Left renal cortex interstitium (tissue), 4 donors: Measurements from ENCODE around the gene RBM4B. TPM values are rescaled to one million over a fixed set of nuclear protein-coding genes. Genes with fewer than 3 reads are reported as not detected.
"Not testable (repeated sequence)": the region's sequence is repeated elsewhere in the genome, so short reads cannot be mapped to it uniquely, and the experiment has no call there.

Experiments
- DNase-seq, 4 donors: peaks; one replicate each; pipeline ENCODE4 v3.0.0-alpha.2; 2013; ENCODE audit warnings: low read depth in 4 of 4, low spot score in 2 of 4, missing footprints in 1 of 4
- polyA plus RNA-seq, 4 donors: library from polyadenylated mRNA; unstranded; fragments of 120-200 nt; gene quantifications; one replicate each; pipeline ENCODE4 v1.2.1, GENCODE V29; 2013; ENCODE audit not compliant: insufficient read length in 4 of 4

The RBM4B gene, protein sequence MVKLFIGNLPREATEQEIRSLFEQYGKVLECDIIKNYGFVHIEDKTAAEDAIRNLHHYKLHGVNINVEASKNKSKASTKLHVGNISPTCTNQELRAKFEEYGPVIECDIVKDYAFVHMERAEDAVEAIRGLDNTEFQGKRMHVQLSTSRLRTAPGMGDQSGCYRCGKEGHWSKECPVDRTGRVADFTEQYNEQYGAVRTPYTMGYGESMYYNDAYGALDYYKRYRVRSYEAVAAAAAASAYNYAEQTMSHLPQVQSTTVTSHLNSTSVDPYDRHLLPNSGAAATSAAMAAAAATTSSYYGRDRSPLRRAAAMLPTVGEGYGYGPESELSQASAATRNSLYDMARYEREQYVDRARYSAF
- 10 to 100 TPM; 59.9 to 84.2 (median 71.3) TPM for polyA plus RNA-seq

DNA sequence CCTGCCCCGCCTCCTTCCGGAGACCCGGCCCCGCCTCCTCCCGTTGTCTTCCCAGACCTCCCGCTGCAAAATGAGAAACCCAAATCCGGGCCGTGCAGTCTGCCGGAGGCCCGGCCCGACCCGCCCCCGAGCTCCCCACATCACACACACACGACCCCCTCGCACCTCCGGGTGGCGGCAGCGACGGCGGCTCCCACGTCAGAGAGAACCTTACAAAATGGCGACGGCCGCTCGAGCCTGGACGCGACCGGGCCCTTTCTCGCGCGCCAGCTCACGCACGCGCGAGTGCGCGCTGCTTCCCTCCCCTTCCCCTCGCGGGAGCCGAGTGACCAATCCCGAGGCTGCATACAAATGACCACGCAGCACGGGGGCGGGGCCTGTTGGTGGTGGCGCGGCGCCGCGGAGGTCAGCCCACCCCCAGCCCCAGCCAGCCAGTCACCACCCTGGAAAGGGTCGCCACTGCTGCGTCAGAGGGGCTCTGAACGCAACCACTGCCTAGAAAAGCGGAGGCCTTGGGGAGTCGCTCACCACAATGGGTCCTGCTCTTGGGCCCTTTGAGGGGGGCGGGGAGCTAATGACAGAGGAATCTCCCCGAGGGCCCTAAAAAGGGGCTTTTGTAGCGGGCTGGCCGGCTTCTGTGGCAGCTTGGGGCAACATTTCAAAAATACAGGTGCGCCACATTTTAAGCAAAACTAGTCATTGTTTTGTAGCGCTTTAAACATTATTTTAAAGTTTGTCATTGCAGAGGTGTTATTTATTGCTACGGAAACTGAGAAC lies at the start of gene RBM4B:
Gene RBM4B (minus strand): TSS at position 289 of the 777 bp plus-strand sequence. CDS start 808 bp downstream, outside the sequence.
- peak; percentile 88 to 92 (median 90) for DNase-seq

DNA sequence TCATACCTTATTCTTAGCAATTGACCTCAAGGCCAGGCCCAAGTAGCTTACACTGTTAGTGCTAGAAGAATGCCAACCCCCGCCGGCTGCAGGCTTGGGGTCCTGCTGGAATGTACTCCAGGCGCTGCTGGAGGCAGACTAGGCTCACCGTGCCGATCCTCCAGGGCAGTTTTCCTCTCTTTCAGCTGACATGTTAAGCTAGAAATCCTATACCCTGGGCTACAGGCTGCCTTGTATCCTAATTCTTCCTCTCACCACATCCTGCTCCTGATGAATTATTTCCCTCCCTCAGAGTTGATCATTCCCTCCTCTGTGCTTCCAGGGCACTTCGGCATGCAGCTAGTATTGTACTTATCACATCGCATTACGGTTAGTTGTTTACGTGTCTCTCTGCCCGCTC lies 48.0 kb upstream of the RBM4B start:
- DNase-seq, result no peak

DNA sequence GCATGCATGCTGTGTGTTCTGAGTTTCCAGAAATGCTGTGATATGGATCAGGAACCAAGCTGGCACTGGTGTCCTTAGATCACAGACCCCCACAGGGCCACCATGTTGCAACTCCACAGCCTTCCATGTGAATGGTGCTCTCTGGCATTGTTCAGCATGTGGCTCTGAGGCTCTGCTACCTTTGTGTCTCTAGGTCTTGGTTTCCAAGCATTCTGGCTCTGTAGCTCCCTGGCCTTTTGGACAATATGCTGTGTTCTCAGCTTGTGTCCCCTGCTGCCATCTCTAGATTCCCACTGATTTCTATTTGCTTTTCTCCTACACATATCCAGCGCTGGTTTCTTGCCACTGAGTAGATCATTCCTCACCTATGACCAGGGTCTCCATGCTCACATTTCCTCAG lies 47.4 kb upstream of the RBM4B start:
- DNase-seq, result no peak

DNA sequence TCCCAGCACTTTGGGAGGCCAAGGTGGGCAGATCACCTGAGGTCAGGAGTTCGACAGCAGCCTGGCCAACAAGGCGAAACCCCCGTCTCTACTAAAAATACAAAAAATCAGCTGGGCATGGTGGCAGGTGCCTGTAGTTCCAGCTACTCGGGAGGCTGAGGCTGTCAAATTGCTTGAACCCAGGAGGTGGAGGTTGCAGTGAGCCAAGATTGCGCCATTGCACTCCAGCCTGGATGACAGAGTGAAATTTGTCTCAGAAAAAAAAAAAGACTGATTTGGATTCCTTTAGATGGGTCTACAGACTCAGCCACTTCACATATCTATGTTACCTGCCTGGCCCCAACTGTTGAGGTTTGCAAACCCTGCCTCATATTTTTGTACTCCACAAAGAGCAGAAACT lies 46.5 kb upstream of the RBM4B start:
- not testable (repeated sequence) for DNase-seq

DNA sequence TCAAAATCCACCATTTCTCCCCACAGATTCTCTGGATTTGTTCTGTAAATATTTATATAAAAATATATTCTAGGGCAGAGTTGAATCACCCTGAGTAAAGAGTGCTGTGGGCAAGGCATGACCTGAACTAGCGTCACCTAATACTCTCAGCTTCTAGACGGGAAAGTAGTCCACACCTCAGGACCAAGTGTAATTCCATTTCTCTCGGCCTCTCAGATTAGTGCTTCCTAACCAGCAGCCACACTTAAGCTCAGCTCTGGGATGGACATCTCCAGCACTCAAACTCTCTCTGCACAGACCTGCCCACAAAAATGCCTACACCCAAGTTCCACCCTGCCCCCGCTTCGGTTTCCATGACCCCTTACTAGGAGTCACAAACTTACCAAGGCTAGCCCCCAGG lies 46.0 kb upstream of the RBM4B start:
- no peak for DNase-seq

DNA sequence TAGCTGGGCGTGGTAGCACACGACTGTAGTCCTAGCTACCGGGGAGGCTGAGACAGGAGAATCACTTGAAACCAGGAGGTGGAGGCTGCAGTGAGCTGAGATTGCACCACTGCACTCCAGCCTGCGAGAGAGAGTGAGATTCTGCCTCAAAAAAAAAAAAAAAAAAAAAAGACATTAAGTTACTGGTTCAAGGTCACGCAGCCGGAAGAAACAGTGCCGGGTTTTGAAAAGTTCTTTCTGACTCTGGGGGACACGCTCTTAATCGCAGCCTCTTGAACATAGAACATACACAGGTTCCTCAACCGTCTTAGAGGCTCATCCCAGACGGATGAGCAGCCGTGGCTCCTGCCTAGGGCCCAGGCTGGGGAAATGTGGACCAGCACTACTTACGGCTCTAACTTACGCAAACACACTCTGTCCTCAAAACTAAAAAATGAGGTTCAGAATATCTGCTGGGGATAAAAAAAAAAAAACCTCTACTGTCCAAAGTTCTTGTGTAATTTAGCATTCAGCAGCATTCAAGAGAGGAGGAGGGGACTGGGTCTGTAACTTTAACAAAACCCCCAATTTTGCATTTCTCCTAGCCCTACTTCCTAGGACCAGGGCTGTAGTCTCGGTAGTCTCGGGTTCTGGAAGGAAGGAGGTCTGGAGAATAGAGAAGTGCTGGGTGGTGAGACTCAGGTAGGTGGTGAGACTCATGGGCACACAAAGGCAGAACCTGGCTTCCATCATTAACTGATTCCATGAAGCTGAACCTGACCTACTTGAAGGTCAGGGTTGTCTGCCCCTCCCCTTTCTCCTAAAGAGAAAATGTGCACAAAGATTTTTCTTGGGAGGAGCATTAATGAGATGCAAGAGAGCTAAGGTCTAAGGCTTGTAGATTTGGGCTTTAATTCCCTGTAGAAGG lies 45.3 kb upstream of the RBM4B start:
- no peak for DNase-seq

DNA sequence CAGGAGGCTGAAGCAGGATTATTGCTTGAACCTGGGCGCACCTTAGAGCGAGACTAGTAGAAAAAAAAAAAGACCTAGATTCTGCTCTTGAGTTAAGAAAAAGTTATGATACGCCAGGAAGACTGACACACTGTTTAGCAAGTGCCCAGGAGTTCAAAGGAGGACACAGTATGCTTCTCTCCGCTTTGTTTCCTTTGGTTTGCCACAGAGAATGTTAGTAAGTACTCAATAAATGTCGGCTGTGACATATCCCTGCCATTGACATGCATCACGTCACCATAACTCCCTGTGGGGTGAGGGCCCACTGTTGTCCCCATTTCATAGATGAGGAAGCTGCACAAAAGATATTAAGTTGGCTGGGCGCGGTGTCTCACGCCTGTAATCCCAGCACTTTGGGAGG lies 44.3 kb upstream of the RBM4B start:
- no peak for DNase-seq

DNA sequence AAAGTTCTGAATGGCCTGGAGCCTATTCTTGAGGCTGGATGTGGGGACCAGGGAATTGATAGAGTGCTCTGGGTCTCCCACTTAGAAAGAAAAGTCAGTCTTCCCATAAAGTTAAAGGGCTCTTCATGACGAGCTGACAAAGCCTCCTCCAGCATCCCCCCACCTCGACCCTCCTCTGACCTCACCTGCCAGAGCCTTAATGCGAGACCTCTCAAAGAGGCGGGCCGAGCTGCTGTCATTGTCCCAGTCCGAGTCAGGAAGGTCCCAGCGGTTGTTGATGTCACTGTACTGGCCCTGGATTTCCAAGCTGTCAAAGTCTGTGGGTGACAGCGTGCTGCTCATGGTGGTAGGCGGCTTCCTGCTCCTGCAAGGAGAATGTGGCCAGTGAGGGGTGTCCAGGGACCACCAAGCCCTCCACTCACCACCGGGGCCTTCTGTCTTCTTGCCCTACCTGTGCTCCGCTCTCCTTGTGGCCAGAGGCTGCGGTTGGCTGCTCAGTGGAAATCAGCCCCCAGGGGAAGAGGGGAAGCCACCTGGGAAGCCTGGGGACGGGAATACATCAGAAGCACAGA lies 43.3 kb upstream of the RBM4B start:
- no peak for DNase-seq

DNA sequence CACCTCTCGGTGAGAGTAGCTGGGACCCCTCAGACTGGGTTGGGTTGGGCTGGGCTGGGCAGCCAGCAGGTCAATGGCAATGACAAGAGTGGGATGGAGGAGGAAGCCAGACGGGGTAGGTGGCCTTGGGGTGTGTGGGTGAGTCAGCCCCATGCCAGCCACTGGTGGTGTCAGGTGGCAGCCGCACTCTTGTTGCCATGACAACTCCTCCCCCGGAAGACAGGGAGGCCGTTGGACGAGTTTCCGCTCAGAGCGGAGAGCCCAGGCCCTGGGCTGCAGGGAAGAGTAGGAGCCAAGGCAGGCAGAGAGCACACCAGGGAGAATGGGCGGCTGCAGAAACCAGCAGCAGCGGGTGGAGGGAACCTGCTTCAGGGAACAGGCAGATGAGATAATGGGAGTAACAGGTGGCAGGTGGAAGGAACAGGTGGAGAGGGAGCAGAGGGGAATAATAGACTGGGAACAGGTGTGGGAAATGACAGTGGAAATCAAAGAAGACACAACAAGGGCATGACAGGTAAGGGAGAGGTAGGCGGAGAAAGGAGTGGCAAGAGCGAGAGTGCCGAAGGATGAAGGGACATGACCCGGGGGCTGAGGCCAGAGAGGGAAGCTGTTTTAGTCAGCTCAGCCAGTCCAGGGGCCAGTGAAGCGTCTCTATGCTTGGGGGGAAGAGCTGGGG lies 42.7 kb upstream of the RBM4B start:
- DNase-seq, result peak in 1 of 4 donors; percentile 79

DNA sequence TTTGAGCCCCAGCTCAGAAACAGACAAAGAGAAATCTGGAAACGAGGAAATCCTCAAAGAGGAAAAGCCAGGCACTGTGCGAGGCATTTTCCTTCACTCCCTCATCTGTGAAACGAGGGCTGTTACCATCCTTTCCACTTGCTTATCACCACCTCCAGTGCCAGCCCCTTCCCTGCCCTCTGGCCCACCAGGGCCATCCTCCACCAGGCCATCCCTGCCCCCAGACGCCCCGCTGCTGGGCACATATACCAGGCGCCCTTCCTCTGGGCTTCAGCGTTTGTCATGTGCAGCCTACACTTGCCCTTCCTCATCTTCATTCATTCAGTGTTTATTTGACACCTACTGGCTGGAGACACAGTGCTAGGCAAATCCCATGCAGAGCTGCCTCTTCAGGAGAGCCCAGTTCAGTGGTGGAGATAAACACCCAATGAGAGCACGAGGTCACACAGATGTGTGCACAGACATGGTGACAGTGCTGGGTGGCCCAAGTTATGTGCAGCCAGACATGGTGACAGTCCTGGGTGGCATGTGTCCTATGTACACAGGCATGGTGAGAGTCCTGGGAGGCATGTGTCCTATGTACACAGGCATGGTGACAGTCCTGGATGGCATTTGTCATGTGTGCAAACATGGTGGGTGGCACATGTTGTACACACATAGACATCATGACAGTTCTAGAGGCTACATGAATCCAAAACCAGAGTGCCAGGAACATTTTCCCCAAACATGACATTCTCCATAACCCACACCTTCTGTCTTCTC lies 41.6 kb upstream of the RBM4B start:
- DNase-seq, result no peak

DNA sequence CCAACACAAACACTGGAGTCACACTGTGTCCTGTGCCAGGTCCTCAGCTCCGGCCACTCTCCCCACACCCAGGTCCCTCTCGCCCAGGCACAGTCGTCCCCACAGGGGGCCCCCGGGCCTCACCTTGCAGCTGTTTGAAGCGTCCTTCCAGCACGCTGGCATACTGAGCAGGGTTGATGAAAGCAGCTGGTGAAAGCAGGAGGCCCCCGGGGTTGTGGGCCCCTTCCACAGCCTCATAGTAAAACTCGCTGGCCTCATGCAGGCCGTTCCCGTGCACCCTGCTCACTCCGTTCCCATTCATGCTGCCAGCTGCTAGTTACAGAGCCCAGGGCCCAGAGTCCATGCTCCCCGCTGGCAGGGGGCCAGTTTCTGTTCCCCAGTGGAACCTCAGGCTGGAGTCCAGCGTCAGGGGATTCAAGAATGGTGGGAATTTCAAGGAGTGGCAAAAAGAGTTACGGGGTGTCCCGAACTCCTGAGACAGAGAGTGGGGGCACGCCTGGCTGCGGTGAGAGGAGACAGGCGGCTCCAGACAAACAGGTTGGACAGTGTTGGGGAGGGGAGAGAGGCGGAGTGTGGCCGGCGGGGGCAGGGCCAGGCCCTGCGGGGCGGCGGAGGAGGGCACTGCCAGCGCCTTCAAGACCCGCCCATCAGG lies 40.8 kb upstream of the RBM4B start:
- DNase-seq, result no peak

DNA sequence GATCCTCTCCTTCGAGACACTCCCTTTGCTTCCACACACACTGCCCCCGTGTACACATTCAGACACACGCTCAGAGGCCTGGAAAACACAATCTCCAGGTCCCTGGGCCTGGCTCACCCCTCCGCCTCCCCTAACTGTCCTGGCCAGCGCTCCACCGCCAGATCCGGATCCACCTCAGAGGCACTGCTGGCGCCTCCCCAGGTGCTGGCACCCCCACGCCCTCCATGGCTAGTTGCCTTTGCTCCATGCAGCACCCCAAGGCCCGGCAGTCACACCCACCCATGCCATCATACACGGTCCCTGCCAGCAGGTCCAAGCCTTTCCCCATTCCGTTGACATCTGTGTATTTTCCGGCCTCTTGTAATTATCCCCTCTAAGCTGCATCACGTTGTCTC lies 40.2 kb upstream of the RBM4B start:
- no peak for DNase-seq

DNA sequence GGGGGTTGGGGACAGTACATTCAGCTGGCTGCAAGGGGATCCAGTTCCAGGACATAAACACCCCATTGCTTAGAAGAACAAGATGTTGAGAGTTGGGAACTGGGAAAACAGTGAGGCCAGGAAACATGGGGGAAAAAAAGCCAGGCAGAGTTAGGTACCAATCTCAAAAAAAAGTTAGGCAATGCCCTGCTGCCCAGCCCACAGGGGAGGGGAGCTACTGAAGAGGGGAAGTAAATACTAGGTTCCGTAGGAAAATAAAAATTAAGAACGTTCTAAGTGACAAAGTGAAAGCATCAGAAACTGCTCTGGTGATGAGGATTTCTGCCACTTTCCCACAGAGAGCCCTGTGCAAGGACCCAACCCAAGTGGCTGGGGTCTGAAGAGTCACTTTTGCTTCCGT lies 39.3 kb upstream of the RBM4B start:
- DNase-seq, result no peak

DNA sequence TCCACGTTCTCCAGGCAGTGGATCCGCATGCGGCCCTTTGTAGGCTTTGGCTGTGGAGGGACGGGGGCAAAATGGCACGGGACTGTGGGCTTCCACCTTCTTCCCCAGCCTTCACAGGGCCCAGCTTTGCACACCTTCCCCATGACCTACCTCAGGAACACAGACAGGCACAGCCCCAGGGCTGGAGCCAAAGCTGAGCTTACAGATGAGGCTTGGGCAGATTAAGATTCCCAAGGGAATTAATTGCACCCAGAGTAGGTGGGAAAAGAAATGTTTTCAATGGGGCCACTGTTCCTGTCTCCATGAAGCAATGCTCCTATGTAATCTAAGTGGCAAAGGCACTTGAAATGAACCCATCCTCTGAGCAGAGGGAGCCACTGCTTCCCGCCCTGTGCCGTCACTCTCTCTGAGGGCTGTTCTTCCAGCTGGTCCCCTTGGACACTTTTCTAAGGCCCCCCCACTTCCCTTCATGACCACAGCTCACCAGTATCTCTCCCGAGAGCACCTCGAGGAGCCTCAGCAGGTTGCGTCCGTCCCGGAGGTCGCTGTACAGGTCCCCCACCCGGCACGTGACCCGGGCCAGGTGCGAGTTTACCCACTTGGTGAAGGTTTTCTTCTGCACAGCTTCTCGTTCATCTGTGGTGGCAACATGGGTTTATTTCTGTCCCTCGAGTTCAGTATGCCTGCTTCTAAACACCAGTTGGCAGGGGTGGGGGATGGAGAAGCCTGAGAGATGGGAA lies 37.8 kb upstream of the RBM4B start:
- DNase-seq, result no peak

DNA sequence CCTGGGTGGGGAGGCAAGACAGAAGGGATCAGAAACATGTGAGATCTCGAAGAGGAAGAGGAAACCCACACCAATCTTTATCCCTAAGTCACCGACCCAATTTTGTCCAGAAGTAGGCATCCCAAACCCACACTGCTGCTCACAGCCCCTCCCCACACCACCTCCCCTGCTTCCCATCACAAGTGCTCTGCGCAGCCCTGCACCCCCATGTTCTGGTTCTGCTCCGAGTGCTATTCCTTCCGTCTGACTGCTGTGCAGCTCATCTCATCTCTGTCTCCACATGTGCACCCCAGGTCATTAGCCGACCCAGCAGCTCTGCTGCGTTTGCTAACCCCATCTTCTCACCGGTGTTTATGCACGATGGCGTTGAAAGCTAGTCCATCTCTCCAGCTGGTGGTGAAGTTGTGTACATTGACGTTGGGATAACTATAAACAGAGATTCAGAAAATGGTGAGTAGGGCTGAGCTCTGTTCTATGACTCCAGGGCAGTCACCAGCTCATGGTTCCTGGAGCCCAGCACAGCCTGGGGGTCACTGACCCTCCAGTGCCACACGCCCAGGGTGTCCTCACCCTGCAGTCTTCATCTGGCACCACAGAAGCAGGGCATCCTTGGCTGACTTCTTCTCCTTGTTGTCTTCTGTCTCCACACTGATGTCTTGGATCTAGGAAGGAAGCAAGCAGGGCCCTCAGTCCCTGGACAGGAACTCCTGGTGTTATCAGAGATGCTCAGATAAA lies 36.2 kb upstream of the RBM4B start:
- DNase-seq, result no peak

DNA sequence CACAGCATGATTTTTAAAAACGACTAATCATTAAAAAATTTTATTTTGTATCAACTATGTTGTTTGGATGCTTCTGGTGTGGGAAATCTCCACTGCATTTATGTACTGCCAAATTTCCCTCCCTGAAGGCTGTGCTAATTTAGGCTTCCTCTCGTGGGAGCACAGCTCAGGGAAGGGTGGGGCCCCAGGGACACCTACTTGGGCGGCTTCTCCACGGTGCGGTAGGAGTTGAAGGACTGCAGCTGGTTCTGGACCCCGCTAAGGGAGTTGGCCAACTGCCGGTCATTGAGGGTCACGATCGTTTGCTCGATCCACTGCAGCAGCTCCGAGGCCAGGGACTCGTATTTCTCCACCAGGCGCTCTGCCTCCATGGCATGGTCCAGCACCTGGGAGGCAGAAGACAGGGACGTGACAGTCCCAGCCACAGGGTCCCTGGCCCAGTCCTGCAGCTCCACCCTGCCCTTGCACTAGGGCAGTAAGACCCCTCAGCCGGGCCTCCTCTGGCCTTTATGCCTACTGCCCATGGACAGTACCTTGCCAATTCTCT lies 32.8 kb upstream of the RBM4B start:
- no peak for DNase-seq

DNA sequence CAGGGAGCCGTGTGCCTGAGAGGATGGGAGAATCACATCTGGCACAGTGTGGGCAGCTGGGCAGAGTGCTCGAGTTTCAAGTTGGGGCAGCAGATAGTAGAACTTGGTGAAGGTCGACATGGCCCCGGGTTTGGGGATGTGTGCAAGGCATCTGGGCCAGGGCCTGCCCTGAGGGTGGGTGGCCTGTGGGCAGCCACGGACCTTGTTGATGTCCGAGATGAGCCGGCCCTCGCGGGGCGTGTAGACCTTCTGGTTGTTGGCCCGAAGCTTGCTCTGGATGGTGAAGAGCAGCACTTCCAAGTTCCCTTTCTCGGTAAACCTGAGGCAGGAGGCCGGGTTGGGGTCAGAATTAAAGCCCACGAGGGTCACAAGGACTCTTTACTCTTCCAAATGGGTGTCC lies 31.0 kb upstream of the RBM4B start:
- no peak for DNase-seq
